Caki2 (cell line): ENCODE results near the gene ATG13. TPM values are rescaled to one million over a fixed set of nuclear protein-coding genes. Genes with fewer than 3 reads are reported as not detected.

Experiments used
- DNase-seq: peaks from one replicate; pipeline ENCODE4 v3.0.0-alpha.2; 2015; ENCODE audit warnings: low read depth
- in situ Hi-C: cut with HindIII; loops from 2 replicates; pipeline ENCODE4 v1.10.0; 2016; ENCODE audit warnings: low sequenced_read_pairs, low pct_unique_long_range_greater_than_20kb, mixed read lengths
- total RNA-seq: library from RNA; depleted of rRNA; stranded (reverse); fragments of >200 nt; shearing (Covaris generic); gene quantifications from 2 replicates; pipeline ENCODE4 v1.2.3, GENCODE V29; 2014; ENCODE audit warnings: low replicate concordance

The ATG13 gene
- total RNA-seq, 1 experiment from 2014 or later = 43.1 TPM

DNA sequence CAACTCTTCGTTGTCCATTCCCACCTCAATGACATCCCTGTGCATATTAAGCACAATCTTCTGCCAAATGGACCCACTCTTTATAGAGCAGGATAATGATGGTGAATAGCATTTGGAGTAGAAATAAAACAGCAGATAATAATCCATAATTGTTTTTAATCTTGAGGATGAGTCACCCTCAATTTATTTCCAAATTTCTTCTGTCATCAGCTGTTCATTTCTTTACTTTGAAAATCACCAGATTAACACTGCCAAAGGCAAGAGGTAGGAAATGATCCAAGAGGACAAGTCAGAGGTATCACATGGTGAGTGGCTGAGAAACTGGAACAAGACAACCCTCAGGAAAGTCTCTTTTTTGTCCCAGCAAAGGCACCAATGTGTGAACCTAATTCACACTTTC, 16.2 kb upstream of the ATG13 start:
- in situ Hi-C loops = no loop called here
- no peak for DNase-seq

DNA sequence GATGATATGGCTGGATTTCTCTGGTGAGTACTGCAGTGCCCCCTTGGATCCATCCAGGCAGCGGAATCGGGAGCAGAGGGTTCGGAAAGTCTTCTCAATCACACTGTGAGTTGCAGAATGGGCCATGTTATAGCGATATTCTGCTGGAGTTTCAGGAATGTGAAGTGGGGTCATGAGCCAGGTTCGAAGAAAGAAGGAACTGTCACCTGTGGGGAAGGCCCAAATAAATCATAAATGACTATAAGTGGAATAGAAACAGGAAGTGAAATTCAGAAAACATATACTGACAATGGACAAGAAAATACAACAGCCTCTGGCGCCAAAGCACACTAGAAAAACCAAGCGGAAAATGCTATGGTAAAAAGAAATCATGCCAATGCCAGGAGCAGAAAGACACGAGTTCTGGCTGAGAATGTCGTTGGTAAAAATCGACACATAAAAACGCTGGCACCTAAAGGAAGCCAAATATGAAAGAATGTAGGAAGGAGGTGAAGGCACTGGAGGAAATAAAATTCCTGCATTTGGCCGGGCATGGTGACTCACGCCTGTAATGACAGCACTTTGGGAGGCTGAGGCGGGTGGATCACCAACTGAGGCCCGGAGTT, 13.5 kb upstream of the ATG13 start:
- DNase-seq = no peak
- in situ Hi-C loops = no loop called here

GRCh38 chr11:46604796-46605195, 12.6 kb upstream of the ATG13 start:
- no peak for DNase-seq
- in situ Hi-C loops = no loop called here

- in situ Hi-C loops = no loop called here
- DNase-seq = no peak
Observed at GRCh38 chr11:46607516-46607915, 9.8 kb upstream of the ATG13 start.

GRCh38 chr11:46609386-46609785, 8.0 kb upstream of the ATG13 start:
- in situ Hi-C loops = no loop called here
- DNase-seq = no peak

GRCh38 chr11:46611526-46612304, 5.6 kb upstream of the ATG13 start:
- DNase-seq = no peak

GRCh38 chr11:46612326-46612725, 5.0 kb upstream of the ATG13 start:
- DNase-seq = no peak
- in situ Hi-C loops = no loop called here

More at GRCh38 chr11:46611526-46612304, 5.6 kb upstream of the ATG13 start:
- in situ Hi-C loops = no loop called here

- no peak for DNase-seq
- in situ Hi-C loops = no loop called here
Observed at GRCh38 chr11:46615756-46616155, 1.6 kb upstream of the ATG13 start.

DNA sequence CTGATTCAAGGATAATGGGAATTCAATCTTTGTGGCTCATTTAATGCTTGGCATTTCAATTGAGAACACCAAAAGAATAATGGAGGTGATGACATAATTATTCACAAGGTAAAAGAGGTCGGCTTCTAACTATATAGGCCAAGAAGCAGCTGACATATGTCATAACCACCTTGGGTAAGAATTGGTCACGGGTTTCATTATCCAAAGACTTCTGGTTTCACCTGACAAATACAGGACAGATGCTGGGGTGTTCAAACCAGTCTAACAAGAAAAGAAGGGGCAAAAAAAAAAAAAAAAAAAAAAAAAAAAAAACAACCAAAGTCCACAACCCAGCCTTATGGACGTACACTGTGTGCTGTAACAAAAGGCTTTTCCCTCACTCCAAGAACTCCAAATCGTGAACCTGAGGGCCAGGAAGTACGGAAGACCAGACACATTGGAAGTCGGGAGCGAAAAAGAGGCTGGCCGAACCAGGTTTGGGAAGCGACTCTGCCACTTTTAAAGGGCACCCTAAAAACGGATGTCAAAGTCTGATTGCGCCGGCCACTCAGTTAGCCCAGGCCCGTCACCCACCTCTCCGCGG, 711 bp upstream of the ATG13 start:
- DNase-seq = no peak
- in situ Hi-C loops = no loop called here

DNA sequence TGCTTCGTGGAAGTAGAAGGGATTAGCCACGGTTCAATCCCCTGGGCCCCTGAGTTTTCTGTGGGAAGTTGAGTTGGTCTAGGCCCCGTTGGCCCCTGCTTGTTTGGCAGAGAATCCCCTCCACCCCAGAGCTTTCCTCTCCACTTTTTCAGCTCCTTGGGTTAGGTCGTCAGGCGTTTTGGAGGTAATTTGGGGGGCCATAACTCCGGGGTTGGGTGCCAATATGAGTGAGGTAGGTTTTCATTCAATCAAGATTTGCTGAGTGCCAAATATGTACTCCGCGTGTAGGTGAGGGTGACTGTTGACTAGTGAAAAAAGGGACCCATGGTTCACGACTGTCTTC, 590 bp downstream of the ATG13 start:
- in situ Hi-C loops = no loop called here
- no peak for DNase-seq

DNA sequence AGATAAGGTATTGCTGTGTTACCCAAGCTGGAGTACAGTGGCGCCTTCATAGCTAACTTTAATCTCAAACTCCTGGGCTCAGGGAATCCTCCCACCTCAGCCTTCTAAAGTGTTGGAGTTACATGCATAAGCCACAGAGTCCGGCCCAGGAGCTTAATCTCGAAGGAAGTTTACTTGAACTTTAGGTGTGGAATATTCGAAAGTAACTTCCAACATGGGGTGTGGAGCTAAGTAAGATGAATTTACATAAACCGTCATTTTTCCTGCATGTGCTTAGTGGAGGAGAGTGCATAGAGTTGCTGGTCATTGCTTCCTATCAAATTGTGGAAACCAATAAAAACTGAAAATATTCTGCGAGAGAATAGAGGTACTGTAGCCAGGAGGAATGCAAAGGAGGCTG, 1.5 kb downstream of the ATG13 start:
- in situ Hi-C loops = no loop called here
- DNase-seq = no peak

DNA sequence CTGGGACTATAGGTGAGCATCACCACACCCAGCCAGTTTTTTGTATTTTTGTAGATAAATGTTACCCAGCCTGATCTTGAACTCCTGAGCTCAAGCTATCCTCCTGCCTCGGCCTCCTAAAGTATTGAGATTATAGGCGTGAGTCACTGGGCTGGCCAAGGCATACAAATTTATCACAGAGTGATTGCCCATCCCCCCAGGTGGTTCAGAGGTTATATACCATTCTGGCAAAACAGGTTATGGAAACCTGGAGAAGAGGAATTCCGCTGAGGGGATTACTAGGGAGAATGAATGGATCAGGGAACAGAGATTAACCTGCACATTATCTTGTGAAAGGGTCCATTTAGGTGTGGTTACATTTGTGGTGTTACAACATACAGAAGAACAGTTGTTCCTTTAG, 8.1 kb downstream of the ATG13 start:
- DNase-seq = no peak
- in situ Hi-C loops = no loop called here

GRCh38 chr11:46628961-46629360, 11.6 kb downstream of the ATG13 start:
- in situ Hi-C loops = no loop called here
- DNase-seq = no peak

- in situ Hi-C loops = no loop called here
- DNase-seq = no peak
Observed at GRCh38 chr11:46630237-46630636, 12.9 kb downstream of the ATG13 start.

GRCh38 chr11:46631676-46632075, 14.3 kb downstream of the ATG13 start:
- no peak for DNase-seq
- in situ Hi-C loops = no loop called here

GRCh38 chr11:46632502-46632901, 15.1 kb downstream of the ATG13 start:
- no peak for DNase-seq
- in situ Hi-C loops = no loop called here

DNA sequence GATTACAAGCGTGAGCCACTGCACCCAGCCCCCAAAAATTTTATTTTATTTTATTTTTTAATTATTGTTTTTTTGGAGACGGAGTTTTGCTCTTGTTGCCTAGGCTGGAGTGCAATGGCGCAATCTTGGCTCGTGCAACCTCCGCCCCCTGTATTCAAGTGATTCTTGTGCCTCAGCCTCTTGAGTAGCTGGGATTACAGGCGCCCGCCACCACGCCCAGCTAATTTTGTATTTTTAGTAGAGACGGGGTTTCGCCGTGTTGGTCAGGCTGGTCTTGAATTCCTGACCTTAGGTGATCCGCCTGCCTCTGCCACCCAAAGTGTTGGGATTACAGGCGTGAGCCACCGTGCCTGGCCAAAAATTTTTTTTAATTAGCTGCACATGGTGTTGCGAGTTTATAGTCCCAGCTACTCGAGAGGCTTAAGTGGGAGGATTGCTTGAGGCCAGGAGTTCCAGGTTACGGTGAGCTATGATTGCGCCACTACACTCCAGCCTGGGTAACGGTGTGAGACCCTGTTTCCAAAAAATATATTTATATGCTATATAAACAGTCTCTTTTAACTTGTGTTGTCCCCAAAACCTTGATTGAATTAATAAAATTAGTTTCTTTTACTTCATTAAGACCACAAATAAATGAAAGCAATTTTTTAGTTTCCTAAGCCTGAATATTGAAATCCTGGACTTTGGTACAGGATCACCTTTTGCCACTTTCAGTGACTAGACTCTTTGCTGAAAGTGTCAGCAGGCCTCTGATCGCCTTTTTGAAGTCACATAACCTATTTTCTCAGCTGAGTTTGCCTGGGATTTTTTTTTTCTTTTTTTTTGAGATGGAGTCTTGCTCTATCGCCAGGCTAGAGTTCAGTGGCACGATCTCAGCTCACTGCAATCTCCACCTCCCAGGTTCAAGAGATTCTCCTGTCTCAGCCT, 16.2 kb downstream of the ATG13 start:
- DNase-seq = no peak
- in situ Hi-C loops = no loop called here

DNA sequence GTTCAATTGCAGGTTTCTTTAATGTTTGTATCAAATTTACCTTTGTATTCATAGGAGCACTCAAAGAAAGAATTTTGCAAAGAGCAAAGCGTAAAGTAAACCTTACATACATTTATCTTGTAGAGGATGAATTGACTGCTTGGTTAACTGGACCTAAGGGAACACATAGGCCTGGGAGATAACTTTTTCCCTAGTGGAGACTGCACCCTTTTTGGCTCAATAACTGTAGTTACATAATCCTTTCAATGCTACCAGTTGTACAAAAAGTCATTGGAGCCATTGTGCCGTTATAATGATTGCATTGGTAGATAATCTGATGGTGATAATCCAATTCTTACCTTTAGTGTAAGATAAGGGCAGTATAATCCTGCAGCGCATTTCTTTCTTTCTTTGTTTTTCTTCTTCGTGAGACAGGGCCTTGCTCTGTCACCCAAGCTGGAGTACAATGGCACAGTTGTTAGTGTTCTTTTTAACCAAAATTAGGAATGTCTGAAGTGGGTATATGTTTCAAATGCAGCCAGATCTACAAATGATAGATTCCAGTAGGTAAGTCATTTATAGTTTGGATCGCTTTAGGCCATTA, 18.3 kb downstream of the ATG13 start:
- no peak for DNase-seq
- in situ Hi-C loops = no loop called here
